Stimulated activated CD8-positive, alpha-beta memory T cell treated with anti-CD3 and anti-CD28 coated beads, Interleukin-7, amount 100 ng/mL, for 1 hour (primary cell): ENCODE results near the gene UPF2.
"Not testable (repeated sequence)": the region's sequence is repeated elsewhere in the genome, so short reads cannot be mapped to it uniquely, and the experiment has no call there.

Experiments
- DNase-seq, 2 donors: peaks; one replicate each; pipeline ENCODE4 v3.0.0-alpha.2; 2020; ENCODE audit warnings: low read depth in 2 of 2

Gene UPF2

GRCh38 chr10:11902646-11903045 is 140.0 kb downstream of the UPF2 start:
- no peak for DNase-seq

GRCh38 chr10:11901833-11902475 is 140.7 kb downstream of the UPF2 start:
- DNase-seq, result no peak

- DNase-seq, result no peak
These were observed 141.2 kb downstream of the UPF2 start for GRCh38 chr10:11901454-11901832.

- DNase-seq, result no peak
These were observed 141.6 kb downstream of the UPF2 start for GRCh38 chr10:11901036-11901301.

DNA sequence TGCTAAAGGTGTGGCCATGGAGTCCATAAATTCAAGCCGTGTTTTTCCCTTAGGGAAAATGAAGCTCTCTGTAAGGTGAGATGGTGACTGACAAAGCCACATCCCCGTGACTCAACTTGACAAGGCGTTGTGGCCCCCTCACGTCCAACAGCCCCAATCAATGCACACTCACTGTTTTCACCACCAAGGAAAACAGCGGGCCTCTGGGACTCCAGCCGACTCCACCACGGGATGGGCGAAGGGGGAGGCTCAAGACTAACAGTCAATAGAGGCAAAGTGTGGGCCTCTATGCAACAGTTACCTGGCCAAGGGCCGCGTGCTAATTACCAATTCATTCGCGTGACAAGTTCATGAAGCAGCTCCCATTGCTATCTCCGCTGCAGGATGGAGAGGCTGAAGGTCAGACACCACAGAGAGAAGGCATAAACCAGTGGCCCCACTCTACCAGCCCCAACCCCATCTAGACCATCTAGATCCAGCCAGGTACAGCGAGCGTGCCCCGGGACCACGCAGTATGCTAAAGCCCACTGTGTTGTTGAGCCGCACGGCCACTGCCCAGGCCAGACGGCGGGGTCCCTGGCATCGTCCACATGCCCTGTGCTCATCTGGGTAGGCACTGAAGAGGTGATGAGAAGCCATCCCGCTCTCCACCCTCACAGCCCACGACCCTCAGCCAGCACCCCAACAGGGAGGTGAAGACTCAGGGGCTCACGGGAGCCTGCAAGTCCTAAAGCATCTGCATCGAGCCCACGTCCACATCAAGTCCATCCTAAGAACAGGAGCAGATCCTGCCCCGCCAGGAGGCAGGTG is 143.3 kb downstream of the UPF2 start:
- no peak for DNase-seq

DNA sequence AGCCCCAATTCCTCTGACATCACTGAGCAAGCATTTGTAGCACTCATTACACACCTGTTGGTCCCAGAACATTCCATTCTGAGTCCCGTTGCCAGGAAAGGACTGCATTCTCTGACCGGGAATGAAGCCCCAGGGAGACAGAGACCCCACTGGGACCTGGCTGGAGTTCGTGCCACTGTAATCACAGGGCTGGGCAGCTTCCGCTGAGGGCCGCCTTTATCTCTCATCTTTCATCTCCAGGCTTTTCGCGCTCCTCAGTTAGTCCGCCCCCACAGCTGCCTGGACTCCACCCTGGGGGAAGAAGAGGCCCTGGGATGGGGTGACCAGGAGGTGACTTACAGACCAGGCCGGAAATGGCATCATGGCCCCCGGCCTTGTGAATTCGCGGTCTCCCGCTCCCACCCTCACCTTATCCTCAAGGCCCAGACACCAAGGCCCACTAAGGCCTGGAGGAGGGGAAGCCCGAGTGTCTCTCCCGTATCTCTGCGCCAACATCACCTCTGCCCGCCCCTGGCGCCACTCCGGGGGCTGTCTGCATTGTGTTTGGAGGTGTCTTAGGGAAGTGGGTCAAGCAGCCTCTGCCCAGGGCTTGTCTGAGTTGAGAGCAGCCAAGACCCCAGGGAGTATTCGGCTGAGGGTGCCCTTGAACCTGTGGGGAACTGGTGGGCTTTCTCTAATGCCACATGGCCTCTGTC is 144.1 kb downstream of the UPF2 start:
- no peak for DNase-seq

- DNase-seq, result no peak
These were observed 144.6 kb downstream of the UPF2 start for GRCh38 chr10:11898033-11898371.

DNA sequence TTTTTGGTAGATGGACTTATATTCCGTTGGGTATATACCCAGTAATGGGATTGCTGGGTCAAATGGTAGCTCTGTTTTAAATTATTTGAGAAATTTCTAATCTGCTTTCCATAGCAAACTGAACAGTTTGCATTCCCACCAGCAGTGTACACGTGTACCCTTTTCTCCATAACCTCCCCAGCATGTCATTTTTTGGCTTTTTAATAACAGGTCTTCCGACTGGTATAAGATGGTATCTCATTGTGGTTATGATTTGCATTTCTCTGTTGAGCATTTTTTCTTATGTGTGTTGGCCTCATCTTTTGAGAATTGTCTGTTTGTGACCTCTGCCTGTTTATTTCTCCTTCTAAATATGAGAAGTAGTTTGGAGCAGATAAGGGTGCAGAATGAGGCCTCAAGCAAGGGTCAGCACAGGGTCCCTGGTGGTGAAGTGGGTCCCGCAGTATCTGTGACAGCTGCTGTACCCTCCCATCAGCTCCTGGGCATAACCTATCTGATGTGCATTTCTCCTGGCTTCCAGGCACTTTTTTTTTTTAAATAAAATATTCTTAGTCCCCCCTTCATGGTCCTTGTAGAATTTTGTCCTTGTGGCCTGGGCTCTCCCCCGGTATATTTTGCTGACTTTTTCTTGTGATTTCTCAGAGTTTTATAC is 145.9 kb downstream of the UPF2 start:
- DNase-seq, result no peak

- DNase-seq, result no peak
These were observed 147.0 kb downstream of the UPF2 start for GRCh38 chr10:11895598-11895997.

DNA sequence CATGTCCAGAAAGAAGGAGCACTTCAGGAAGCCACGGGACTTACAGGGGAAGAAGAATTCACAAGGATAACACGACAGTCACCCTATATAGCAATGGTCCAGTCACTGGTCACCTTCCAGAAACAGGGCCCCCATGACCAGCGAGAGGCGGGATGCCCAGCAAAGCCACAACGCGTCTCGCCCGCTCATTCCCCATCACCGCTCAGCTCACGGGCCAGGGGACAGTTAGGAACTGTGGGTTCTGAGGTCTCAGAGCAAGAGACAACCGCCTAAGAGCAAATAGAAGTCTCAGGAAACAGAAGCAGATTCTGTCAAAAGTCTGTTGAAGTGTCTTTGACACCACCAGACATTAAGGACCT is 147.5 kb downstream of the UPF2 start:
- DNase-seq, result no peak

DNA sequence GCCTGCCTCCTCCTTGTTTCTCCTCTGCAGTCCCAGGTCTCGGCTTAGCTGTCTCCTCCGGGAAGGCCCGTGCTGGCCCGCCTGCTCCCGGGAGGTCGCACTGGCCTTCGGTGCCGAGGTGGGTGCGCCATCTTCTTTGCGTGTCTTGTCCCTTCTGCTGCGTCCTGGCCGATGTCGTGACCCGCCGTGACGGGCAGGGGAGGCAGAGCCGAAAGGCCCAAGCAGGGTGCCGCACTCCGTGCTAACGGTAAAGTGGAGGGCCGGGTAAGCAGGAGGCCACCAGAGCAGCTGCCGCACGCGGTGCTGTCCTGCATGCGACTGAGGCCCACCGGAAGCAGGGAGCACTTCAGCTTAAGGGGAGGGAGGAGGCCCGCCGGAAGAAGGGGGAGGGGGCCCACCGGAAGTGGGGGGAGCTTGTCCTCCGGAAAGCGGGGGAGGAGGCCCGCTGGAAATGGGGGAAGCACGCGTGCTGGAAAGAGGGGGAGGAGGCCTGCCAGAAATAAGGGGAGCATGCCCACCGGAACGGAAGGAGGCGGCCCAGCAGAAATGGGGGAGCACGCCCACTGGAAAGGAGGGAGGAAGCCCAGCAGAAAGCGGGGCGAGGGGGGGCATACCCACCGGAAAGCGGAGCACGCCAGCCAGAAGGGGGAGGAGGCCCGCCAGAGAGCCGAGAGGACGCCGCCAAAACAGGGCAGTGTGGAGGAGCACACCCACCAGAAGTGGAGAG is 148.1 kb downstream of the UPF2 start:
- DNase-seq, result no peak

- DNase-seq, result no peak
These were observed 148.8 kb downstream of the UPF2 start for GRCh38 chr10:11893749-11894278.

DNA sequence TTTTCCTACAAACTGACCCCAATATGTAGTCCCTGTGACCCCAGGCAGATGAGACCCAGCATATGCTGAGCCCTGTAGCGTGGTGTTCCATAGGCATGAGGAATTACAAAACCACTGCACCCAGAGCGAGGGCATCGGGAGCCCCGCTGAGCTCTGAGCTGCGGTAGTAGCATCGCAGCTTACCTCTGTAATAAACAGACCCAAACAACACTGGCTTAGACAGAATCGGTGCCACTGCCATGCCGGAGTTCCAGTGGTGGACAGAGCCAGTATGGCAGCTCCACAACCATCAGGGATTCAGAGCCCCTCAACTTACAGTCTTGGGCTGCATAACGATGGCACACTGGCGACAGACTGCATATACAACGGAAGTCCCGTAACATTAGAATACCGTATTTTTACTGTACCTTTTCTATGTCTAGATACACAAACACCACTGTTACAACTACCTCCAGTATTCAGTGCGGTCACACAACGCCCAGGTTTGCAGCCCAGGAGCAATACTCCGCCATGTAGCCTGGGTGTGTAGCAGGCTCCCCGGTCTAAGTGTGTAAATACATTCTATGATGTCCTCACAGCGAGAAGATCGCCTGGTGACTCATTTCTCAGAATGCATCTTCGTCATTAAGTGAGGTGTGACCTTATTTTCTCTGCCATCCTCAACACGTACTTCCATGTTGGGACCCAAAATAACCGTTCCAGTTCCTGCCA is 150.7 kb downstream of the UPF2 start:
- DNase-seq, result no peak

- DNase-seq, result not testable (repeated sequence)
These were observed 153.3 kb downstream of the UPF2 start for GRCh38 chr10:11889263-11889662.

DNA sequence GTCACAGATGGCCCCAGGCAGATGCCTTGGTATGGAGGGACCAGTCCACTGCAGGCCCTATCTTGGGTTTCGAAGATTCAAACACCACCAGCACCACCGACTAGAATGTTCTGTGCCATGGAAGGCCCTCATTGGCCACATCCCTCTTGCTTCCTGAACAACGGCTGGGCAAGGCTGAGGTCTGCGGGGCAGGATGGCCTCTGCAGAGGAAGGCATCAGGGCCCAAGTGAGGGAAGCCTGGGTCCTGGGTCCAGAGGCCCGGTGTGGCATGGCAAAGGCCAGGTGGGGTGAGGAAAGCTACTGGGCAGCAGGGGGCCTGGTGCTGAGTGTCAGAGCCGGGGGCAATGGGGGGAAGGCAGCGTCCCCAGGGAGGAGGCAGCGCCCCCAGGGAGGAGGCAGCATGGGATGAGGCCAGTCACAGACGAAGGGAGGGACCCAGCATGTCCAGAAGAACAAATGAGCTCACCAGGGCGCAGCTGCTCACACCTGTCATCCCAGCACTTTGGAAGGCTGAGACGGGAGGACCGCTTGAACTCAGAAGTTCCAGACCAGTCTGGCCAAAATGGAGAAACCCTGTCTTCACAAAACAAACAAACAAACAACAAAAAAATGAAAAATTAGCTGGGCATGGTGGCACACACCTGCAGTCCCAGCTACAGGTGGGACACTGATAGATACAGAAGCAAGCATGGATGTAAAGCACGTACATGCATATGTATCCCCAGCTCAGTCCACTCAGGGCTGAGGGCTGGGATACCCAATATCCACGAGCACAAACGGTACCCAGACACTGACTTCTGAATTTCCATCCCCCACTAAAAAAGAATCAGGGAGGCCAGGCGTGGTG is 155.0 kb downstream of the UPF2 start:
- DNase-seq, result no peak

GRCh38 chr10:11886851-11887250 is 155.8 kb downstream of the UPF2 start:
- no peak for DNase-seq

DNA sequence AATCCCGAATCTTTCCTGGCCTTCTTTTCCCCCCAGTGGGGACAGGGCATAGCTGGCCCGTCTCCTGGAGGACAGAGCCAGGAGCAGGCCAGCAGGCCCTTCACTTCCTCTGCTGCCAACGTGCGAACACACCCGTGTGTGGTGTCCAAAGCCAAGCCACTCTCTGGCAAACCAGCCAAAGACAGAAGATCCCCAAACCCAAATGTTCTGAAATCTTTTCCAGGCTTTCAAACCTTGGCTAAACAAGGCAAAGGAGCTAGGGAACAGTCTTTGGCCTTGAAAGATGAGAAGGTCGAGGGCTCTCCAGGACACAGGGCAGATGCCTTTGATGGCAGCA is 156.5 kb downstream of the UPF2 start:
- no peak for DNase-seq

DNA sequence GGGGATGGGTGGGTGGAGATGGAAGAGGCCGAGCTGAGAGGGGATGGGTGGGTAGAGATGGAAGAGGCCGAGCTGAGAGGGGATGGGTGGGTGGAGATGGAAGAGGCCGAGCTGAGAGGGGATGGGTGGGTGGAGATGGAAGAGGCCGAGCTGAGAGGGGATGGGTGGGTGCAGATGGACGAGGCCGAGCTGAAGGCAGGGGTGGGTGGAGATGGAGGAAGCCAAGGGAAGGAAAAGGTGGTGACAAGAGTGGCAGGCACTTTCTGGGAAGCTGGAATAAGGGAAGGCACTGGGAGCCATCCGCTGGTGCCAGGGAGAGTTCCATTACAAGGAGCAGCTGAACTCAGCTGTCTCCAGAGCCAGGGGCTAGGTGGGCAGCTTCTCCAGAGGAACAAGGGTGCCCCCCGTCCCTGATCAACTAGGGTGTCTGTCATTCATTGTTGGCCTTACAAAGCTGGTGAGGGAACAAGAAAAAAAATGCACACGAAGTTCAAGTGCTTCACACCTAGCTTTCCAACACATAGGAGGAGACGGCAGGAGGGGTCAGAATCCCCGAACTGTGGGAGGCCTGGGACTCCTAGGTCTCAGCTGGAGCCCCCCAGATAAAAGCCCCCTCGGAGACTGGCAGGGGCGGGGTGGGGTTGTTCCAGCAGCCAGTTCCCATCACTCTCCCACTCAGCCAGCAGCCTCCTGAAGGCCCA is 157.0 kb downstream of the UPF2 start:
- no peak for DNase-seq

DNA sequence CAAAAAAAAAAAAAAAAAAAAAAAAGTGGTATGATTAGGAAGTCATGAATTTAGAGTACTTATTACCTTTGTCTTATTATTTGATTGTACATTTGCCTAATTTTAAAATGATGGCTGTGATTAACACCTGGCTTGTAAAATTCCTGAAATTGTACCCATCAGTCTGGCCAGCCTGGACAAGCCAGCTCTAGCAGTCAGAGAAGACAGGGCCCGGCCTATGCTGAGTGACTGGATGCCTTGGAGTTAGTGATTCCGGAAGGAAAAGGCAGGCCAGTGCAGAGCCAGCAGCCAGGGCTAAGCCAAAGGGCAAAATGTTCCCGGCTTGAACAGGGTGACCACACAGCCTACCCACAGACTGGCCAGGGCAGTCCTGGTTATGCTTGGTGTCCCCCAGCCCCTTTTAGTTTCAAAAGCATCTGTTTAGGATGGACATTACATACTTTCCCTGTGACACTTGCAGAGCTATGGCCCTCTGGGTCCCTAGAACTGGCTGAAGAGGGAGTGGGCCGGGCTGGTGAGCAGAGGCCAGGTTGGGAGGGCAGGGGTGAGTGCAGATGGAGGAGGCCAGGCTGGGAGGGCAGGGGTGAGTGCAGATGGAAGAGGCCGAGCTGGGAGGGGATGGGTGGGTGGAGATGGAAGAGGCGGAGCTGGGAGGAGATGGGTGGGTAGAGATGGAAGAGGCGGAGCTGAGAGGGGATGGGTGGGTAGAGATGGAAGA is 157.7 kb downstream of the UPF2 start:
- no peak for DNase-seq
